T-helper 1 cell treated with Interleukin-12 subunit alpha and Interleukin-12 subunit beta and Interleukin-4 antibody, amounts not matched to agents 30 ng/mL and 1 ng/mL, for 36 hours (primary cell): ENCODE data around the gene CCL27. TPM values are rescaled to one million over a fixed set of nuclear protein-coding genes. Genes with fewer than 3 reads are reported as not detected.

ENCODE experiments used
- intact Hi-C: fragments of 100-400 bp; cut with micrococcal nuclease; formaldehyde crosslinking; loops from one replicate; pipeline ENCODE4 v1.15.1; 2024
- total RNA-seq: library from RNA; stranded (reverse); gene quantifications from 2 replicates; pipeline ENCODE4 v1.2.3, GENCODE V29; 2022

CCL27 gene
- total RNA-seq, 1 donor from 2014 or later: not detected

GRCh38 chr9:34652602-34653000, 9.9 kb downstream of the CCL27 start:
- intact Hi-C loops: no loop called here

GRCh38 chr9:34651876-34652601, 10.4 kb downstream of the CCL27 start, which contains the start of gene IL11RA:
Gene IL11RA, plus strand, starts transcription at chr9:34652185. Its CDS starts 3,033 bp downstream, at chr9:34655218.
- intact Hi-C loops: no loop called here

- intact Hi-C loops: no loop called here
These were observed 11.1 kb downstream of the CCL27 start for GRCh38 chr9:34651321-34651720.

- intact Hi-C loops: no loop called here
These were observed 11.6 kb downstream of the CCL27 start for GRCh38 chr9:34650816-34651215.

- intact Hi-C loops: loop anchor here (10.0 kb wide), 1 partner anchor 1756 kb away; the partner anchor contains the start of gene RNF38
These were observed 13.8 kb downstream of the CCL27 start for GRCh38 chr9:34648673-34649072.

- intact Hi-C loops: loop anchor here (2.0 to 10.0 kb wide), 2 partner anchors 463 to 1757 kb away; partner anchors contain the start of gene RNF38
These were observed 14.8 kb downstream of the CCL27 start for GRCh38 chr9:34647651-34648050.

GRCh38 chr9:34647084-34647403, 15.4 kb downstream of the CCL27 start:
- intact Hi-C loops: loop anchor here (2.0 to 10.0 kb wide), 2 partner anchors 464 to 1758 kb away; partner anchors contain the start of gene RNF38

- intact Hi-C loops: loop anchor here (1.0 to 10.0 kb wide), 8 partner anchors 8 to 1758 kb away; partner anchors contain the start of genes DNAI1, DNAJB5, FAM219A and RNF38
These were observed 16.0 kb downstream of the CCL27 start, which contains the start of gene GALT for GRCh38 chr9:34646211-34647083. Gene GALT, plus strand, starts transcription at chr9:34646675. Its CDS starts 30 bp downstream, at chr9:34646705.

- intact Hi-C loops: loop anchor here (10.0 kb wide), 1 partner anchor 1760 kb away; the partner anchor contains the start of gene RNF38
These were observed 17.6 kb downstream of the CCL27 start for GRCh38 chr9:34644766-34645314.

GRCh38 chr9:34642679-34643078, 19.8 kb downstream of the CCL27 start:
- intact Hi-C loops: loop anchor here (10.0 kb wide), 1 partner anchor 1762 kb away; the partner anchor contains the start of gene RNF38

GRCh38 chr9:34639322-34639721, 23.1 kb downstream of the CCL27 start:
- intact Hi-C loops: loop anchor here (5.0 to 10.0 kb wide), 2 partner anchors 515 to 1093 kb away; partner anchors contain the start of genes CREB3, DCAF12 and TLN1

GRCh38 chr9:34638138-34638445, 24.4 kb downstream of the CCL27 start:
- intact Hi-C loops: loop anchor here (1.0 to 10.0 kb wide), 4 partner anchors 8 to 1094 kb away; partner anchors contain the start of genes CREB3, DCAF12, GALT and TLN1

- intact Hi-C loops: loop anchor here (1.0 to 10.0 kb wide), 7 partner anchors 9 to 1095 kb away; partner anchors contain the start of genes CREB3, DCAF12, GALT and KIF24
These were observed 24.9 kb downstream of the CCL27 start, which contains the start of gene SIGMAR1 for GRCh38 chr9:34637356-34638137. Gene SIGMAR1, minus strand, starts transcription at chr9:34637787. Its CDS starts 90 bp downstream, at chr9:34637697.

- intact Hi-C loops: loop anchor here (1.0 to 10.0 kb wide), 5 partner anchors 257 to 1095 kb away; partner anchors contain the start of genes CREB3, DCAF12, KIF24 and MYORG
These were observed 25.6 kb downstream of the CCL27 start for GRCh38 chr9:34636791-34637355.

GRCh38 chr9:34635556-34635955, 26.9 kb downstream of the CCL27 start:
- intact Hi-C loops: loop anchor here (5.0 to 10.0 kb wide), 2 partner anchors 511 to 1097 kb away; partner anchors contain the start of genes CREB3, DCAF12 and TLN1

- intact Hi-C loops: loop anchor here (1.0 to 10.0 kb wide), 11 partner anchors 14 to 1098 kb away; partner anchors contain the start of genes CREB3, DCAF12, DCTN3 and DNAI1
These were observed 27.8 kb downstream of the CCL27 start for GRCh38 chr9:34634551-34635248.

- intact Hi-C loops: loop anchor here (1.0 to 10.0 kb wide), 10 partner anchors 14 to 509 kb away; partner anchors contain the start of genes DCAF12, DCTN3, DNAI1 and FAM219A
These were observed 28.5 kb downstream of the CCL27 start for GRCh38 chr9:34633851-34634550.

- intact Hi-C loops: loop anchor here (10.0 kb wide), 1 partner anchor 508 kb away; the partner anchor contains the start of gene DCAF12
These were observed 29.3 kb downstream of the CCL27 start for GRCh38 chr9:34633166-34633565.
